CD4-positive, alpha-beta T cell (primary cell): ENCODE results near the gene TINAGL1. TPM values are rescaled to one million over a fixed set of nuclear protein-coding genes. Genes with fewer than 3 reads are reported as not detected.

ENCODE experiments used
- ATAC-seq: fragments of 200-7000 bp; cut with Tn5 transposase; one replicate; pipeline ENCODE4 v1.10.0; 2022; ENCODE audit warnings: mild to moderate bottlenecking; ENCODE audit not compliant: poor library complexity
- CTCF ChIA-PET: fragments of 350-600 bp; sonication (Branson Sonifier 250); formaldehyde crosslinking; loops from one replicate; lab custom pipeline; 2021; ENCODE audit warnings: antibody characterized with exemption, inconsistent platforms; lab: Charles Lee
- POLR2A ChIA-PET: fragments of 350-600 bp; sonication (Branson Sonifier 250); formaldehyde crosslinking; loops from one replicate; lab custom pipeline; 2021; ENCODE audit warnings: antibody characterized with exemption, inconsistent platforms; lab: Charles Lee
- DNase-seq, 14 experiments: peaks; one replicate each; pipeline ENCODE4 v3.0.0-alpha.2; 2013 to 2020; ENCODE audit warnings: mixed read lengths in 2 of 14
- H3K27ac ChIP-seq, 2 donors: one replicate each; pipeline versions ENCODE4 v1.5.1 to v1.7.0; 2013; ENCODE audit warnings: low read length in 2 of 2, low read depth in 1 of 2, mild to moderate bottlenecking in 1 of 2
- H3K27me3 ChIP-seq, 2 experiments: 1 replicate in 1 of 2; 2 replicates in 1 of 2; pipeline versions ENCODE4 v1.6.1 to v1.7.0; 2013; ENCODE audit warnings: low read length in 2 of 2, control low read depth in 1 of 2, mild to moderate bottlenecking in 1 of 2, moderate library complexity in 1 of 2; ENCODE audit not compliant: insufficient read depth in 2 of 2, control insufficient read depth in 1 of 2
- H3K36me3 ChIP-seq: one replicate; pipeline ENCODE4 v1.6.1; 2013; ENCODE audit warnings: low read length, control low read depth; ENCODE audit not compliant: insufficient read depth
- H3K4me1 ChIP-seq: one replicate; pipeline ENCODE4 v1.6.1; 2013; ENCODE audit warnings: low read length, control low read depth; ENCODE audit not compliant: insufficient read depth
- H3K4me3 ChIP-seq: one replicate; pipeline ENCODE4 v1.5.1; 2013; ENCODE audit warnings: mild to moderate bottlenecking, low read length, moderate library complexity
- H3K9me3 ChIP-seq, 2 experiments: 1 replicate in 1 of 2; 2 replicates in 1 of 2; pipeline versions ENCODE4 v1.6.1 to v1.7.0; 2013; ENCODE audit warnings: low read length in 2 of 2, mild to moderate bottlenecking in 2 of 2, control low read depth in 1 of 2, moderate library complexity in 1 of 2; ENCODE audit not compliant: control insufficient read depth in 1 of 2, insufficient read depth in 1 of 2
- H3K27ac Mint-ChIP-seq: one replicate; pipeline ENCODE4 v1.8.0; 2020; ENCODE audit warnings: mixed read lengths
- H3K27me3 Mint-ChIP-seq: one replicate; pipeline ENCODE4 v1.8.0; 2021; ENCODE audit warnings: mixed read lengths
- H3K36me3 Mint-ChIP-seq: one replicate; pipeline ENCODE4 v1.8.0; 2021; ENCODE audit warnings: low read depth, mixed read lengths
- H3K4me1 Mint-ChIP-seq: one replicate; pipeline ENCODE4 v1.8.0; 2021; ENCODE audit warnings: low read depth, mixed read lengths
- H3K4me3 Mint-ChIP-seq: one replicate; pipeline ENCODE4 v1.8.0; 2020; ENCODE audit warnings: mild to moderate bottlenecking, mixed read lengths
- H3K9me3 Mint-ChIP-seq: one replicate; pipeline ENCODE4 v1.8.0; 2020; ENCODE audit warnings: mixed read lengths
- CTCF ChIP-seq: fragments of 200-600 bp; IDR thresholded peaks from one replicate; pipeline ENCODE4 v1.8.0; 2022; ENCODE audit warnings: antibody characterized with exemption, mild to moderate bottlenecking
- intact Hi-C, 2 experiments: fragments of 100-400 bp; cut with DNase I in 1 of 2; cut with micrococcal nuclease in 1 of 2; formaldehyde crosslinking; loops; one replicate each; pipeline versions ENCODE4 v1.15.1 to v1.9.0; 2023 to 2025; cut with DNase I, micrococcal nuclease
- total RNA-seq, 174 experiments: library from RNA in 2 of 174; stranded (reverse) in 2 of 174; gene quantifications; one replicate each; pipeline ENCODE4 v1.2.3 and lab custom pipeline; 2021 to 2026

The TINAGL1 gene
- total RNA-seq, 2 experiments from 2014 or later = not detected

GRCh38 chr1:31581821-31582810, 5.8 kb downstream of the TINAGL1 start:
- Histone ChIP-seq H3K9me3 (peaks cover 0 to 1% of the 10 kb centered on the region in 2 experiments), H3K36me3 (no peaks in the 10 kb centered on the region), H3K4me3 (no peak overlapping the region), H3K27me3 (peaks cover 0 to 7% of the 10 kb centered on the region in 2 experiments), H3K4me1 (no peaks in the 10 kb centered on the region), H3K27ac (no peak overlapping the region)
- Mint-ChIP-seq H3K4me1 (no peaks in the 10 kb centered on the region), H3K4me3 (no peak overlapping the region), H3K9me3 (no peaks in the 10 kb centered on the region), H3K27me3 (no peaks in the 10 kb centered on the region), H3K36me3 (no peaks in the 10 kb centered on the region), H3K27ac (no peak overlapping the region)
- no peak for TF ChIP-seq CTCF
- no peak for DNase-seq
- POLR2A ChIA-PET = no interaction called here
- CTCF ChIA-PET = no interaction called here
- no peak for ATAC-seq
- intact Hi-C loops = no loop called here

GRCh38 chr1:31583082-31583994, 7.0 kb downstream of the TINAGL1 start:
- Mint-ChIP-seq H3K27me3 (peaks cover 9% of the 10 kb centered on the region), H3K4me3 (no peak overlapping the region), H3K4me1 (no peaks in the 10 kb centered on the region), H3K27ac (no peak overlapping the region), H3K9me3 (no peaks in the 10 kb centered on the region), H3K36me3 (no peaks in the 10 kb centered on the region)
- POLR2A ChIA-PET = no interaction called here
- intact Hi-C loops = no loop called here
- no peak overlapping the region for H3K27ac ChIP-seq
- no peaks in the 10 kb centered on the region for H3K4me1 ChIP-seq
- no peak overlapping the region for H3K4me3 ChIP-seq
- DNase-seq = no peak
- H3K36me3 ChIP-seq = no peaks in the 10 kb centered on the region
- peaks cover 0 to 3% of the 10 kb centered on the region in 2 experiments for H3K9me3 ChIP-seq
- H3K27me3 ChIP-seq = peaks cover 2 to 3% of the 10 kb centered on the region in 2 experiments
- ATAC-seq = no peak
- no peak for TF ChIP-seq CTCF
- CTCF ChIA-PET = no interaction called here

GRCh38 chr1:31583995-31584868, 7.9 kb downstream of the TINAGL1 start:
- no peak for ATAC-seq

More at GRCh38 chr1:31583995-31584868, 7.9 kb downstream of the TINAGL1 start:
- Histone ChIP-seq H3K36me3 (no peaks in the 10 kb centered on the region), H3K27me3 (peaks cover 2 to 6% of the 10 kb centered on the region in 2 experiments), H3K9me3 (peaks cover 0 to 3% of the 10 kb centered on the region in 2 experiments), H3K4me1 (no peaks in the 10 kb centered on the region), H3K4me3 (no peak overlapping the region), H3K27ac (no peak overlapping the region)
- ChIA-PET POLR2A (no interaction called here), CTCF (no interaction called here)
- H3K4me1 Mint-ChIP-seq = no peaks in the 10 kb centered on the region
- H3K4me3 Mint-ChIP-seq = no peak overlapping the region
- DNase-seq = no peak
- H3K36me3 Mint-ChIP-seq = no peaks in the 10 kb centered on the region
- no peak overlapping the region for H3K27ac Mint-ChIP-seq
- peaks cover 11% of the 10 kb centered on the region for H3K27me3 Mint-ChIP-seq
- TF ChIP-seq CTCF = no peak
- no peaks in the 10 kb centered on the region for H3K9me3 Mint-ChIP-seq
- intact Hi-C loops = no loop called here
